GM19467 (cell line): Measurements from ENCODE around the gene YWHAH.

Experiments used
- ATAC-seq: cut with Tn5 transposase; IDR thresholded peaks from one replicate; pipeline ENCODE4 v1.9.1; 2021; ENCODE audit warnings: mild to moderate bottlenecking, moderate library complexity; ENCODE audit not compliant: unreplicated experiment

Gene YWHAH

GRCh38 chr22:31947296-31947695 is 3.0 kb downstream of the YWHAH start:
- no peak for ATAC-seq

DNA sequence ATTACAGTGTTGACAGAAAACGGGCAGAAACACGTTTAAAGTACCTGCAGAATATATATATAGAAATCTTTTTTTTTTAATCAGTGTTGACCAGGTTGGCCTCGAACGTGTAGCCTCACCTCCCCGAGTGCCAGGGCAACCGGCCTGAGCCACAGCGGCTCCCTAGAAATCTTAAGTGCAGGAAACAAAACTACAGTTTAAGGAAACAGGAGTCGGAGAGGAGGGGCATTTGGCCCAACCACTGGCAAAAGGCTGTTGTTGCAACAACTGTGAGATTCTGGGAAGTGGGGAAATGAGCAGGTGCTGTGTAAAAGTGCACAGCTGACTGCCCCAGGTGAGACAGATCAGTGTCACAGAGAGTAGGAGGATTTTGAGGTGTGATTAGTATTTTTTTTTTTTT is 3.7 kb downstream of the YWHAH start:
- no peak for ATAC-seq

DNA sequence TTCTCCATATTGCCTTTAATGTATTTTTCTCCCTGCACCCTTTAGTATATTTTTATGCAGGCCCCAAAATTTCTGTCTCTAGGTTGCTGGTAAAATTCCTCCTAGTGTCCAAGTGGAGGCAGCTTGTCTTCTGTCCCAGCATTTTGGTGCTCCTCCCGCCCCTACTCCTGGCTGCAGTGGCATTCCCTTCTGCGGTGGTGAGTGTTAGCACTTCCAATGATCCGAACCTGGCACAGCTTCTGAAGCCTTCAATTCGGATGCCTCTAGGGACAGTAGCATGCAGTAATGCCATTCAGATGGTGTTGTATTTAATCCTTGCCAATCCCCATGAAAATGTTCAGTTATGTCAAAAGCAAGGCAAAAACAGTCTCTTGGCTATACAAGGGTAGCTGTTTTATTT is 5.9 kb downstream of the YWHAH start:
- ATAC-seq, result no peak

GRCh38 chr22:31951194-31952093 is 7.1 kb downstream of the YWHAH start:
- no peak for ATAC-seq

- ATAC-seq, result no peak
These were observed 7.7 kb downstream of the YWHAH start for GRCh38 chr22:31952094-31952401.

DNA sequence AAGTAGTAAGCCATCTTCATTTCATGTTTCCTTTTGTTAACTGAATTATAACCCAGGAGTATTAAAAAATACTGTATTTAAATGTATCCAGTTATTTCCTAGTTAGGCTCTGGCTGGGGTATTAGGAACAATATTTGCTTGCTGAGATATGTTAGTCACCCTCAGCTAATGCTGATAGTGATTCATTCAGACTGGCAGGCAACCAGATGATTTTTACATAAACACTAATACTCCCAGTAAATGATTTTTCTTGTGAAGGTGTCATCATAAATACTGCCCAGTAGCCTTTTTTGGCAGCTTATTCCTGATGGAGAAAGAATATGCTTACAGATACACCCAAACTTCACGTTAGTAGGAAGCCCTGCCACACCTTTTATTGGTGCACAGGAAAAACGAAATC is 8.1 kb downstream of the YWHAH start:
- ATAC-seq, result no peak

DNA sequence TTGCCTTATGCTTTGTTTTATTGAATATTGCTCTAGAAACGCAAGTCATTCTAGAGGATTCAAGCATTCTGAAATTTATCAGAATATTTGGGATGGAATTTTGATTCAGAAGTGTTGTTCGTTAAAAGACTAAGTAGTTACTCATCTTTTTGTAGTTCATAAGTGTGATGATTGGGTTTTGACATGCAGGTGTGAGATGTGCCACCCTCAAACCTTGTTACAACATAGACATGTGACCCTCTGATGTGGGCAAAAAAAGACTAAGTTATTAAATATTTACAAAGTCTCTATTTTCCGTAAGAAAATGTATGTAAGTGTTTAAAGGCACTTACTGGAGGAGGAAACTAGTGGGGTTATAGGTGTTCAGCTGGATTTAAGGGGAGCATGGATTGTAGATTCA is 8.9 kb downstream of the YWHAH start:
- ATAC-seq, result no peak

DNA sequence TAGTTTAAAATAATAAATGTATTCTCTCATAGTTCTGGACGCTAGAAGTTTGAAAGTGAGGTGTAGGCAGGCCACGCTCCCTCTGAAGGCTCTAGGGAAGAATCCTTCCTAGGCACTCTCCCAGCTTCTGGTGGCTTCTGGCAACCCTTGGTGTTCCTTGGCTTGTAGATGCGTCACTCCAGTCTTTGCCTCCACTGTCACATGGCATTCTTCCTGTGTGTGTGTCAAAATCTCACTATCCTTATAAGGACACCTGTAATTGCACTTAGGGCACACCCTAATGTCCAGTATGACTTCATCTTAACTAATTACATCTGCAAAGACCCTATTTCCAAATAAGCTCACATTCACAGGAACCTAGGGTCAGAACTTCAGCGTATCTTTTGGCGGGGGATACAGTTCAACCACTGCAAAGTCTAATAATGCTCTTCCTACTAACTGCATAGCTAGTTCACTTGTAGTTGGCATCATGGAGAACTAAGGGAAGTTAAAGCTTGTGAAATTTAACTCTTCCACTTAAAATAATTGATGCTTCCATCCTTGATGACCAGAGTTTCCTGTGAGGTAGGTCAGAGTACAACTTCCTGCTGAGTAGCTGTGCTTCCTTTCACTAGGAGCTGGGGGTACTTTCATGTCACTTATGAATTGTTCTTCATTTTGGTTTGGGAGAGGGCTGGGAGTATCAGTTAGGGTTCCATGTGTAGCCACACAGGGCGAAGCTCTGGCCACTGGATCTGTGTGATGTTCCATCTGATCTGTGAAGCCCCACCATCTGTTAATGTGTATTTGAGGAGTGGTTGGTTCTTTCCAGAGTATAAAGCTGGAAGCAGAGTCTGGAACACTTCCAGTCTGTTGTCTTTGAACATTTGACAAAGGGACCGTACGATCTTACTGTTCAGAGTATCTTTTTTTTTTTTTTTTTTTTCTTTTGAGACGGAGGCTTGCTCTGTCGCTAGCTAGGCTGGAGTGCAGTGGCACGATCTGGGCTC is 10.5 kb downstream of the YWHAH start:
- no peak for ATAC-seq

DNA sequence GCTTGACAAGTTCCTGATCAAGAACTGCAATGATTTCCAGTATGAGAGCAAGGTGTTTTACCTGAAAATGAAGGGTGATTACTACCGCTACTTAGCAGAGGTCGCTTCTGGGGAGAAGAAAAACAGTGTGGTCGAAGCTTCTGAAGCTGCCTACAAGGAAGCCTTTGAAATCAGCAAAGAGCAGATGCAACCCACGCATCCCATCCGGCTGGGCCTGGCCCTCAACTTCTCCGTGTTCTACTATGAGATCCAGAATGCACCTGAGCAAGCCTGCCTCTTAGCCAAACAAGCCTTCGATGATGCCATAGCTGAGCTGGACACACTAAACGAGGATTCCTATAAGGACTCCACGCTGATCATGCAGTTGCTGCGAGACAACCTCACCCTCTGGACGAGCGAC is 12.0 kb downstream of the YWHAH start:
- no peak for ATAC-seq

DNA sequence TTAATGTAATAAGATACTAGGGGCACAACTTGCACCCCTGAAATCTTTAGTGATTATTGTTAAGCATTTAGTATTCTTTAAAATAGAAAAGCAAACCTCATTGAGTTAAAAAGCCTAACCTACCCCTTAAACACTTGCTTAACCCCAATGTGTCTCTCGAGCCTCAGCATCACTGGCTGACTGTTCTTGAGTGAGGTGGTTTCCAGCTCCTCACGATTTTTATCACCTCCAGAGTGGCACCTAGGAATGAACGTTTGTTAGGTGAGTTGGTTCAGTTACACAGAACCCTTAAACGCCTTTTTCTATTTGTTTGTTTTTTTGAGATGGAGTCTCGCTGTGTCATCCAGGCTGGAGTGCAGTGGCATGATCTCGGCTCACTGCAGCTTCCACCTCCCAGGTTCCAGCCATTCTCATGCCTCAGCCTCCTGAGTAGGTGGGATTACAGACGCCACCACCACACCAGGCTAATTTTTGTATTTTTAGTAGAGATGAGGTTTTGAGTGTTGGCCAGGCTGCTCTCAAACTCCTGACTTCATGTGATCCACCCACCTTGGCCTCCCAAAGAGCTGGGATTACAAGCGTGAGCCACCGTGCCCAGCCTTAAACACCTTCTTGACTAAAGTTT is 13.7 kb downstream of the YWHAH start:
- no peak for ATAC-seq

- no peak for ATAC-seq
These were observed 14.4 kb downstream of the YWHAH start for GRCh38 chr22:31958625-31959239.

GRCh38 chr22:31960767-31961166 is 16.4 kb downstream of the YWHAH start:
- no peak for ATAC-seq

GRCh38 chr22:31962387-31963125 is 18.2 kb downstream of the YWHAH start:
- no peak for ATAC-seq

DNA sequence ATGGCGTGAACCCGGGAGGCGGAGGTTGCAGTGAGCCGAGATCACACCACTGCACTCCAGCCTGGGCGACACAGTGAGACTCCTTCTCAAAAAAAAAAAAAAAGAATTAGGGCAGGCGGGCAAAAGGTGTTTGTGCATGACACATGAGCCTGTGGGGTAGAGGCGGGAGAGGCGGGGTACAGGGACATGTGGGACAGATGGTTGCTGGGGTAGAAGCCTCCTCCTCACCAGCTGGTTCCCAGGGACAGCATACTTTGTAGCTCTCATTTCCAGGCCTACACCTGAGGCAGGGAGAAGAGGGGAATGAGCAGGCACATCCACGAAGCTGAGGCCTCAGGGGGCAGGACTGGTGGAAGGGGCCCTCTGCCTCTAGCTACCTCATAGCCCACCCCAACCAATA is 23.7 kb downstream of the YWHAH start:
- no peak for ATAC-seq

- ATAC-seq, result no peak
These were observed 25.6 kb downstream of the YWHAH start for GRCh38 chr22:31969789-31970489.

- no peak for ATAC-seq
These were observed 26.4 kb downstream of the YWHAH start for GRCh38 chr22:31970490-31971444.

DNA sequence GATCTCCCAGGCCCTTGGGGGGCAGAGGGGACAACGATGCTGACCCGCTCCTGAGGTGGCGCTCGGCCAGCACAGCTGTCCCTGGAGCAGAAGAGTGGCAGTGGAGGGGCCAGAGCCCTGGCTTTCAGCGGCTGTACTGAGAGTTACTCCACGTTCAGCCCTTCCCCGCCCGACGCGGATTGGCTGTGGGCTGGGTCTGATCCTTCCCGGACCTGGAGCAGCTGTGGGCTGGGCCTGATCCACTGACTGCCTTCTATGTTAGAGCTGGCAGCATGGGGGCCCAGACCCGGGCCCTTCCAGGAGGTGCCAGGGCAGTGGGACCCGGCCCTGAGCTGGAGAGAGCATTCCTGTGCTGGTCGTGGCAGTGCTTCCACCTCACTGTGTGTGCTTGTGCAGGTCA is 27.8 kb downstream of the YWHAH start:
- ATAC-seq, result no peak

DNA sequence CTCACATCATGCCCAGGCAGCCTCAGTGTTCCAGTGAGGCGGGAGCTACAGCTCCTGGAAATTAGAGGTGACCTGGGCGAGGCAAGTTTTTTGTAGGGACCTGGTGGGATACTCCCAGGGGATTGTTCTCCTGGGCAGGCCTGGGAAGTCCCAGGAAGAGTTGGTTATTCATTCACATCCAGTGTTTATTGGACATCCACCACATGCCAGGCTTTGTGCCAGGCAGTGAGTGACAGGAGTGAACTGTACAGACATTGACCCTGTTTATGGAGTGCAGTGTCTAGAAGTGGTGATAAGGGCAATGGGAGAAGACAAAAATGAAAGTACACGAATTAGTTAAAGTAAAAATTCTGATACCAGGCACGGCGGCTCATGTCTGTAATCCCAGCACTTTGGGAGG is 29.4 kb downstream of the YWHAH start:
- ATAC-seq, result no peak
